IMR-90 (cell line): ENCODE data around the gene QTRT2. TPM values are rescaled to one million over a fixed set of nuclear protein-coding genes. Genes with fewer than 3 reads are reported as not detected.

Experiments used
- ATAC-seq: fragments of 200-7000 bp; cut with Tn5 transposase; 2 replicates; pipeline ENCODE4 v1.9.1; 2020; ENCODE audit warnings: low read depth, mild to moderate bottlenecking, moderate library complexity
- BruUV-seq: library from RNA; stranded (reverse); fragments of 400-500 nt; replicated peaks from 2 replicates; lab custom pipeline; 2021; lab: Mats Ljungman, UMichigan
- CTCF ChIA-PET: fragments of 300-600 bp; formaldehyde crosslinking; extraction: SDS; loops from one replicate; lab custom pipeline; 2021; ENCODE audit warnings: antibody characterized with exemption; lab: Yijun Ruan, JAX
- POLR2A ChIA-PET: fragments of 300-600 bp; sonication (Branson Sonifier 250); formaldehyde crosslinking; loops from one replicate; lab custom pipeline; 2022; ENCODE audit warnings: antibody characterized with exemption; ENCODE audit not compliant: unreplicated experiment; lab: Charles Lee
- DNase-seq: peaks from one replicate; pipeline ENCODE4 v3.0.0; 2013
- H2AFZ ChIP-seq: replicated peaks from 2 replicates; pipeline ENCODE3; 2013; ENCODE audit warnings: low read length, mild to moderate bottlenecking; ENCODE audit not compliant: poor library complexity
- H2AK5ac ChIP-seq: 2 replicates; pipeline ENCODE4 v1.6.1; 2013; ENCODE audit warnings: low read depth, low read length, inconsistent platforms
- H2AK9ac ChIP-seq: replicated peaks from 2 replicates; pipeline ENCODE3; 2013; ENCODE audit warnings: mild to moderate bottlenecking, low read depth, low read length, moderate library complexity; ENCODE audit not compliant: poor library complexity
- H2BK120ac ChIP-seq: 2 replicates; pipeline ENCODE4 v1.6.1; 2013; ENCODE audit warnings: low read depth, low read length, inconsistent platforms
- H2BK15ac ChIP-seq: 3 replicates; pipeline ENCODE4 v1.6.1; 2013; ENCODE audit warnings: low read depth, low read length, inconsistent platforms
- H2BK20ac ChIP-seq: 2 replicates; pipeline ENCODE4 v1.6.1; 2013; ENCODE audit warnings: low read depth, mild to moderate bottlenecking, inconsistent platforms, low read length, moderate library complexity
- H2BK5ac ChIP-seq: 2 replicates; pipeline ENCODE4 v1.6.1; 2013; ENCODE audit warnings: mild to moderate bottlenecking, low read depth, low read length, inconsistent platforms; ENCODE audit not compliant: poor library complexity, severe bottlenecking
- H3K14ac ChIP-seq: replicated peaks from 2 replicates; pipeline ENCODE4 v1.6.1; 2013; ENCODE audit warnings: low read depth, low read length, inconsistent platforms
- H3K18ac ChIP-seq: 2 replicates; pipeline ENCODE4 v1.6.1; 2013; ENCODE audit warnings: low read depth, low read length, control low read depth
- H3K23ac ChIP-seq: 2 replicates; pipeline ENCODE4 v1.6.1; 2013; ENCODE audit warnings: low read depth, low read length, inconsistent platforms
- H3K27ac ChIP-seq: 2 replicates; pipeline ENCODE4 v1.5.1; 2013; ENCODE audit warnings: mild to moderate bottlenecking, control low read depth, low read length; ENCODE audit not compliant: insufficient read depth
- H3K27me3 ChIP-seq: 2 replicates; pipeline ENCODE4 v1.6.1; 2013; ENCODE audit warnings: low read length; ENCODE audit not compliant: control insufficient read depth, insufficient read depth
- H3K36me3 ChIP-seq: 2 replicates; pipeline ENCODE4 v1.6.1; 2013; ENCODE audit warnings: low read length, mixed read lengths; ENCODE audit not compliant: control insufficient read depth, insufficient read depth
- H3K4ac ChIP-seq: 2 replicates; pipeline ENCODE4 v1.6.1; 2013; ENCODE audit warnings: low read depth, low read length, inconsistent platforms
- H3K4me1 ChIP-seq: 2 replicates; pipeline ENCODE4 v1.6.1; 2013; ENCODE audit warnings: low read length, mixed read lengths; ENCODE audit not compliant: control insufficient read depth, insufficient read depth
- H3K4me2 ChIP-seq: 2 replicates; pipeline ENCODE4 v1.6.1; 2013; ENCODE audit warnings: low read depth, mild to moderate bottlenecking, control low read depth, low read length, moderate library complexity
- H3K4me3 ChIP-seq: 2 replicates; pipeline ENCODE4 v1.5.1; 2013; ENCODE audit warnings: low read depth, mild to moderate bottlenecking, control low read depth, low read length, moderate library complexity; ENCODE audit not compliant: insufficient read depth
- H3K56ac ChIP-seq: 2 replicates; pipeline ENCODE4 v1.6.1; 2013; ENCODE audit warnings: low read length, inconsistent platforms; ENCODE audit not compliant: insufficient read depth; ENCODE audit errors: extremely low read depth
- H3K79me1 ChIP-seq, 2 experiments: 2 replicates each; pipeline ENCODE4 v1.6.1; 2013; ENCODE audit warnings: low read length in 2 of 2, inconsistent platforms in 1 of 2, low read depth in 1 of 2
- H3K9ac ChIP-seq: 2 replicates; pipeline ENCODE4 v1.6.1; 2013; ENCODE audit warnings: low read depth, low read length, control low read depth
- H3K9me1 ChIP-seq: 2 replicates; pipeline ENCODE4 v1.6.1; 2013; ENCODE audit warnings: low read length, inconsistent platforms; ENCODE audit not compliant: insufficient read depth
- H3K9me3 ChIP-seq: 2 replicates; pipeline ENCODE4 v1.6.1; 2013; ENCODE audit warnings: low read length; ENCODE audit not compliant: control insufficient read depth, insufficient read depth
- H4K20me1 ChIP-seq: 2 replicates; pipeline ENCODE4 v1.6.1; 2013; ENCODE audit warnings: low read length, inconsistent platforms; ENCODE audit not compliant: insufficient read depth
- H4K5ac ChIP-seq: 2 replicates; pipeline ENCODE4 v1.6.1; 2013; ENCODE audit warnings: mild to moderate bottlenecking, low read depth, low read length, control low read depth
- H4K8ac ChIP-seq, 2 experiments: 2 replicates each; pipeline ENCODE4 v1.6.1; 2013; ENCODE audit warnings: low read depth in 2 of 2, low read length in 2 of 2, control low read depth in 1 of 2, inconsistent platforms in 1 of 2
- H4K91ac ChIP-seq: 2 replicates; pipeline ENCODE4 v1.6.1; 2013; ENCODE audit warnings: low read depth, low read length, inconsistent platforms; ENCODE audit not compliant: insufficient read depth
- CEBPB ChIP-seq: IDR thresholded peaks from 2 replicates; pipeline ENCODE4 v1.6.1; 2012; ENCODE audit warnings: low read depth, low read length, improper control_type of control experiment
- FOS ChIP-seq: fragments of 150-350 bp; IDR thresholded peaks from 2 replicates; pipeline ENCODE4 v1.6.1; 2016; ENCODE audit warnings: low read depth, low read length
- MXI1 ChIP-seq: IDR thresholded peaks from 2 replicates; pipeline ENCODE4 v1.6.1; 2012; ENCODE audit warnings: low read depth, mild to moderate bottlenecking, low read length, moderate library complexity, borderline replicate concordance
- NFE2L2 ChIP-seq: fragments of 150-350 bp; IDR thresholded peaks from 2 replicates; pipeline ENCODE4 v1.6.1; 2016; ENCODE audit warnings: low read depth, mild to moderate bottlenecking, low read length
- RAD21 ChIP-seq: IDR thresholded peaks from 2 replicates; pipeline ENCODE4 v1.6.1; 2012; ENCODE audit warnings: low read length, improper control_type of control experiment
- WGBS, 2 experiments: methylation state at CpG; one replicate each; pipeline versions ENCODE4 v1.1.5 to v1.1.7; 2013; ENCODE audit warnings: missing lambda C conversion rate in 2 of 2; ENCODE audit not compliant: insufficient read length in 1 of 2; ENCODE audit errors: extremely low coverage in 2 of 2; 5-methylcytosine and 5-hydroxymethylcytosine counted together
- dilution Hi-C: fragments of 300-500 bp; cut with HindIII; formaldehyde crosslinking; loops from one replicate; pipeline ENCODE4 v1.14.3; 2018; ENCODE audit warnings: low sequenced_read_pairs; ENCODE audit not compliant: unreplicated experiment
- in situ Hi-C: fragments of 300-500 bp; cut with MboI; formaldehyde crosslinking; loops from 3 replicates; pipeline ENCODE4 v1.14.3; 2019; ENCODE audit warnings: low sequenced_read_pairs, inconsistent platforms, mixed read lengths
- intact Hi-C: fragments of 100-400 bp; cut with micrococcal nuclease; formaldehyde crosslinking; loops from 2 replicates; pipeline ENCODE4 v1.10.0; 2022
- polyA plus RNA-seq, 3 experiments: library from polyadenylated mRNA; depleted of rRNA; stranded (reverse); fragments of >200 nt; gene quantifications; 2 replicates each; pipeline ENCODE4 v1.2.3, GENCODE V29; 2012; ENCODE audit warnings: low replicate concordance in 1 of 3
- total RNA-seq: library from RNA; depleted of rRNA; stranded (reverse); fragments of >200 nt; gene quantifications from 2 replicates; pipeline ENCODE4 v1.2.3, GENCODE V29; 2012
- TF ChIP-seq, protein P1 (sequence below): fragments of 150-350 bp; IDR thresholded peaks from 2 replicates; pipeline ENCODE4 v1.6.1; 2016; ENCODE audit warnings: low read depth, mild to moderate bottlenecking, low read length, moderate library complexity, borderline replicate concordance
- TF ChIP-seq, protein P2 (sequence below): conservative IDR thresholded peaks from 2 replicates; pipeline ENCODE4 v1.5.1; 2012; ENCODE audit warnings: mild to moderate bottlenecking, low read depth, low read length, improper control_type of control experiment

Gene QTRT2
- total and polyA plus RNA-seq, 2 of the 4 experiments (the other 2 are of a cell fraction): 7.3 to 15.6 TPM

DNA sequence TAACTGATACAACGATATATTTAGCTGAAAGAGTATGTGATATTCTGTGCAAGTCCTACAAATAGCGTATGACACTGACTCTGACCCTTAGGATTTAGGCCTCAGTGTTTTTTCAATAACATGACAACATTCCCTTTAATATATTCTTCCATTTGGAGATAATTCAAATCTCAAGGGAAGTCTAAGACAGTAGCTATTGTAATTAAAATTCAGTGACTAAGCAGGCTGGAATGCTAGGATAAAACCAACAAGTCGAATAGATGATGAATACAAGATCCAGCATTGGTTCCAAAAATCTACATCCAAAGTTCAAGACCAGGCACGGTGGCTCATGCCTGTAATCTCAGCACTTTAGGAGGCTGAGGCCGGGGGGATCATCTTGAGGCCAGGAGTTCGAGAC lies 56.2 kb downstream of the QTRT2 start:
- Histone ChIP-seq H3K4me1 (no peaks in the 10 kb centered on the region), H3K9ac (no peak overlapping the region), H4K20me1 (no peaks in the 10 kb centered on the region), H3K79me1 (no peaks in the 10 kb centered on the region), H3K27ac (no peak overlapping the region), H3K9me3 (no peaks in the 10 kb centered on the region), H3K4me2 (no peak overlapping the region), H3K56ac (no peak overlapping the region), H2BK20ac (no peak overlapping the region), H2AK9ac (no peak overlapping the region), H2BK5ac (no peak overlapping the region), H3K18ac (no peak overlapping the region), H4K5ac (no peak overlapping the region), H3K23ac (no peak overlapping the region), H3K4ac (no peak overlapping the region), H4K91ac (no peak overlapping the region), H2BK120ac (no peak overlapping the region), H4K8ac (no peak overlapping the region), H3K4me3 (no peak overlapping the region), H3K36me3 (no peaks in the 10 kb centered on the region), H3K14ac (no peak overlapping the region), H3K9me1 (0 out of 2 replicates have a peak, but pooled peaks cover 3% of the 10 kb centered on the region), H2AK5ac (no peak overlapping the region), H3K27me3 (peaks cover 2% of the 10 kb centered on the region; the same call in 1 of the 2 replicates), H2BK15ac (no peak overlapping the region), H2AFZ (no peak overlapping the region)
- DNase-seq (no peak), ATAC-seq (no peak)
- 67% methylated on average over 3 of the region's 6 CpGs; no CpG with 5 or more reads in 1 of the 2 experiments for WGBS, 2 experiments
- no peak for TF ChIP-seq FOS
- TF ChIP-seq, protein P1, sequence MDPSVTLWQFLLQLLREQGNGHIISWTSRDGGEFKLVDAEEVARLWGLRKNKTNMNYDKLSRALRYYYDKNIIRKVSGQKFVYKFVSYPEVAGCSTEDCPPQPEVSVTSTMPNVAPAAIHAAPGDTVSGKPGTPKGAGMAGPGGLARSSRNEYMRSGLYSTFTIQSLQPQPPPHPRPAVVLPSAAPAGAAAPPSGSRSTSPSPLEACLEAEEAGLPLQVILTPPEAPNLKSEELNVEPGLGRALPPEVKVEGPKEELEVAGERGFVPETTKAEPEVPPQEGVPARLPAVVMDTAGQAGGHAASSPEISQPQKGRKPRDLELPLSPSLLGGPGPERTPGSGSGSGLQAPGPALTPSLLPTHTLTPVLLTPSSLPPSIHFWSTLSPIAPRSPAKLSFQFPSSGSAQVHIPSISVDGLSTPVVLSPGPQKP: no peak
- TF ChIP-seq MXI1: no peak
- TF ChIP-seq RAD21: no peak
- TF ChIP-seq CEBPB: no peak
- TF ChIP-seq NFE2L2: no peak
- TF ChIP-seq, protein P2, sequence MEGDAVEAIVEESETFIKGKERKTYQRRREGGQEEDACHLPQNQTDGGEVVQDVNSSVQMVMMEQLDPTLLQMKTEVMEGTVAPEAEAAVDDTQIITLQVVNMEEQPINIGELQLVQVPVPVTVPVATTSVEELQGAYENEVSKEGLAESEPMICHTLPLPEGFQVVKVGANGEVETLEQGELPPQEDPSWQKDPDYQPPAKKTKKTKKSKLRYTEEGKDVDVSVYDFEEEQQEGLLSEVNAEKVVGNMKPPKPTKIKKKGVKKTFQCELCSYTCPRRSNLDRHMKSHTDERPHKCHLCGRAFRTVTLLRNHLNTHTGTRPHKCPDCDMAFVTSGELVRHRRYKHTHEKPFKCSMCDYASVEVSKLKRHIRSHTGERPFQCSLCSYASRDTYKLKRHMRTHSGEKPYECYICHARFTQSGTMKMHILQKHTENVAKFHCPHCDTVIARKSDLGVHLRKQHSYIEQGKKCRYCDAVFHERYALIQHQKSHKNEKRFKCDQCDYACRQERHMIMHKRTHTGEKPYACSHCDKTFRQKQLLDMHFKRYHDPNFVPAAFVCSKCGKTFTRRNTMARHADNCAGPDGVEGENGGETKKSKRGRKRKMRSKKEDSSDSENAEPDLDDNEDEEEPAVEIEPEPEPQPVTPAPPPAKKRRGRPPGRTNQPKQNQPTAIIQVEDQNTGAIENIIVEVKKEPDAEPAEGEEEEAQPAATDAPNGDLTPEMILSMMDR: no peak
- no TSS peak for BruUV-seq
- dilution Hi-C loops (no loop called here), in situ Hi-C loops (no loop called here), intact Hi-C loops (no loop called here)
- ChIA-PET CTCF (no interaction called here), POLR2A (no interaction called here)
